ENCODE measurements around the gene ZFP36. TPM values are rescaled to one million over a fixed set of nuclear protein-coding genes. Genes with fewer than 3 reads are reported as not detected.

The ZFP36 gene
- total RNA-seq, 1 donor from 2014 or later = 208 TPM

GRCh38 chr19:39413272-39413910, 6.7 kb downstream of the ZFP36 start:
- peak overlapping the region; percentile 97 for H3K4me3 ChIP-seq
- no peak for TF ChIP-seq CTCF (IDR thresholded peaks at IDR 0.05)
- H3K27ac ChIP-seq = peak overlapping the region; percentile 100
- no peaks in the 10 kb centered on the region for H3K9me3 ChIP-seq
- peaks cover 31% of the 10 kb centered on the region for H3K4me1 ChIP-seq
- peak; percentile 69 for DNase-seq
- H3K27me3 ChIP-seq (ENCODE audit: low read depth) = no peaks in the 10 kb centered on the region
- peaks cover 15% of the 10 kb centered on the region for H3K36me3 ChIP-seq
- intact Hi-C loops (cut with DNase I) = no loop called here
- peak in 1 of 2 donors; percentile 1 for ATAC-seq

DNA sequence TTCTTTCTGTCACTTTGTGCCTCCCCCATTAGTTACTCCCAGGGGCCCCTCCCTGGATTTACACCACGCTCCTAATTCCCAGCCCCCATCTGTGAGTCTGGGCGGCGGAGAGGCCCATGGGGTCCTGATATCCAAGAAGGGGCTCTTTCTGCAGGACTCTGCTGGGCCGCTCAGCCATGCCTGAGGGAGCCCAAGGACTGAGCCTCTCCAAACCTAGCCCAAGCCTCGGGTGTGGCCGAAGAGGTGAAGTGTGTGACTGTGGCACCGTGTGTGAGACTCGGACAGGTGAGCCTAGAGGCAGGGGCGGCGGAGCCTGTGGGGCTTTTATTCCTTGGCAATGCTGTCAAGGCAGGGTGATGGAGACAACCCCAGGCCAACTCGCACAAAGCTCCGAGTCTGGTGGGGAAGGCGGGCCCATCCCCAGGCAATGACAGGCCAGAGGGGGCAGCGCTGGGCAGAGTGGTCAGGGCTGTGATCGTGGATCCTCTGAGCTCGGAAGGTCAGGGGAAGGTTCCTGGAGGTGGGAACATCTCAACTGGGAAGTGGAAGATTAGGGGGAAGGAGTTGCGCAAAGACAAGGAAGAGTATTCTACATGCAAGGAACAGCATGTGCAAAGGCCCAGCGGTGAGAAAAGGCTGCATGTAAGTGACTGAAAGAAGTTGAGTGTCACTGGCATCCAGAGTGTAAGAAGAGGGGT, 7.4 kb downstream of the ZFP36 start:
- peak; percentile 18 for TF ChIP-seq CTCF (IDR thresholded peaks at IDR 0.05)
- H3K27ac ChIP-seq = peak overlapping the region; percentile 100
- no peak for ATAC-seq

DNA sequence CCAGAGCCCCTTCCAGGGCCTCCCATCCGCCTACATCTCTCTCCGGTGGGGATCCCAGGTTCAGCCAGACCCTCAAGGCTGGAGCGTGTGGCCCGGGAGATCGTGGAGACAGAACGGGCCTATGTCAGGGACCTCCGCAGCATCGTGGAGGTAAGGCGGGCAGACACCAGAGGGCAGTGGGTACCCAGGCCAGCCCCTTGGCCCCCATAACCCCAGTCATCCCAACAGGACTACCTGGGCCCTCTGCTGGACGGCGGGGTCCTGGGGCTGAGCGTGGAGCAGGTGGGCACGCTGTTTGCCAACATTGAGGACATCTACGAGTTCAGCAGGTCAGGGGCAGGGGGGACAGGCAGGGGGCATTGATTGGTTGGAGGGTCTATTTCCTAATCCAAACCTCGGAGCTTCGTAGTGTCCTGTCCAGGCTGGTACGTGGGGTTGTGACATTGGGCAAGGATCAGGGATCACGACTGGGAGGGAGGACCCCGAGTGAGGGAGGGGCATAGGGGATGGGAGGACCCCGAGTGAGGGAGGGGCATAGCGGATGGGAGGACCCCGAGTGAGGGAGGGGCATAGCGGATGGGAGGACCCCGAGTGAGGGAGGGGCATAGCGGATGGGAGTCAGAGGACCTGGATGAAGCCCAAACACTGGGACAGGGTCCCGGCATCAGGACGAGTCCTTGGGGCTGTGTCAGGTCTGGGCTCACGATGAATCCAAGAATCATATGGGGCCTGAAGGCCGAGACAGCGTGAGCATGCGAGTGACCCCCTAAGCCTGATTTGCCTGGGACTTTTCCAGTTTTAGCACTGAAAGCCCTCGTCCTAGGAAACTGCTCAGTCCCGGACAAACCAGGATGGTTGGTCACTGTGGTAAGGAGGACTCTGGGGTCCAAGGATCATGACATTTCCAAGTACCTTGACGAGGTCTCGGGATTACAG, 8.7 kb downstream of the ZFP36 start:
- intact Hi-C loops (cut with DNase I) = no loop called here
- Histone ChIP-seq H3K27ac (peak overlapping the region; percentile 100), H3K9me3 (no peaks in the 10 kb centered on the region), H3K4me3 (peak overlapping the region; percentile 97), H3K4me1 (peaks cover 31% of the 10 kb centered on the region), H3K36me3 (peaks cover 22% of the 10 kb centered on the region), H3K27me3 (ENCODE audit: low read depth) (no peaks in the 10 kb centered on the region)
- DNase-seq (no peak), ATAC-seq (no peak)
- TF ChIP-seq CTCF (IDR thresholded peaks at IDR 0.05) = no peak

More for the DNA sequence above, 7.4 kb downstream of the ZFP36 start:
- Histone ChIP-seq H3K36me3 (peaks cover 16% of the 10 kb centered on the region), H3K4me1 (peaks cover 31% of the 10 kb centered on the region), H3K9me3 (no peaks in the 10 kb centered on the region), H3K4me3 (peak overlapping the region; percentile 97), H3K27me3 (ENCODE audit: low read depth) (no peaks in the 10 kb centered on the region)
- DNase-seq = no peak
- intact Hi-C loops (cut with DNase I) = no loop called here

DNA sequence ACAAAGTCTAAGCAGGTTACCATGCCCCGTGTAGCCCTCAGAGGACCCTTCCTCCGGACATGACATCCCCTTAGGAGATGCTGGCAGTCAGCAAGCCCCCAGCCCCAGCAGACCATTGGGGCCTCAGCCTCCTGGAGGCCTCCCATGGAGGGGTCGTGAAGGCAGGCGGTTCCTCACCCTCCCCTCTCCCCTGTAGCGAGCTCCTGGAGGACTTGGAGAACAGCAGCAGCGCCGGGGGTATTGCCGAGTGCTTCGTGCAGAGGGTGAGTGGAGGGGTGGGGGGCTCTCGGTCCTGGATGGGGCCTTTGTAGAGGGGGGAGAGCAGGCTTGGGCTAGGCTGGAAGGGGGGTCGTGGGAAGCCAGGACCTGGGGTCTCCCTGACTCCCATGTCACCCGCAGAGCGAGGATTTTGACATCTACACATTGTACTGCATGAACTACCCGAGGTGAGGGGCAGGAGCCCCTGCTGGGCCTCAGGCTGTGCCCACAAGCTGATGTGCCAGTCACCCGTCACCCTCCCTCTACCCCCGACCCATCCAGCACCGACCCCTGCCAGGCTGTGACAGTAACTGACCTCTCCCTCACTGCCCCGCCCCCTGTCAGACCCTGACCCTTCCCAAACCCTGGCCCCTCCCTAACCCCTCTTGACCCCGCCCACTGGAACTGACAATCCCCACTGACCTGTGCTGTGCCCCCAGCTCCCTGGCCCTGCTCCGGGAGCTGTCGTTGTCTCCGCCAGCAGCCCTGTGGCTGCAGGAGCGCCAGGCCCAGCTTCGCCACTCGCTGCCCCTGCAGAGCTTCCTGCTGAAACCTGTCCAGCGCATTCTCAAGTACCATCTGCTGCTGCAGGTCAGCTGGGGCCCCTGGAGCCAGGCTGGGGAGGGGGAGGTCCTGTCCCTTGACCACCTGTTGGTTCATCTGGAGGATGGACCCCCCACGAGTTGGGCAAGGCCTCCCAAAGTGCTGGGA, 9.8 kb downstream of the ZFP36 start:
- peaks cover 32% of the 10 kb centered on the region for H3K36me3 ChIP-seq
- DNase-seq (no peak), ATAC-seq (no peak)
- H3K4me3 ChIP-seq = no peak overlapping the region
- H3K4me1 ChIP-seq = peaks cover 20% of the 10 kb centered on the region
- intact Hi-C loops (cut with DNase I) = no loop called here
- TF ChIP-seq CTCF (IDR thresholded peaks at IDR 0.05) = no peak
- H3K27me3 ChIP-seq (ENCODE audit: low read depth) = no peaks in the 10 kb centered on the region
- no peak overlapping the region for H3K27ac ChIP-seq
- no peaks in the 10 kb centered on the region for H3K9me3 ChIP-seq
